Stimulated activated CD4-positive, alpha-beta T cell treated with anti-CD3 and anti-CD28 coated beads, Interleukin-12 subunit alpha, Interleukin-12 subunit beta, amount 100 ng/mL, for 24 hours (primary cell): Measurements from ENCODE around the gene CDKN1A.

Source experiments
- DNase-seq, 2 experiments: peaks; one replicate each; pipeline ENCODE4 v3.0.0-alpha.2; 2020; ENCODE audit warnings: low read depth in 2 of 2

Gene CDKN1A

DNA sequence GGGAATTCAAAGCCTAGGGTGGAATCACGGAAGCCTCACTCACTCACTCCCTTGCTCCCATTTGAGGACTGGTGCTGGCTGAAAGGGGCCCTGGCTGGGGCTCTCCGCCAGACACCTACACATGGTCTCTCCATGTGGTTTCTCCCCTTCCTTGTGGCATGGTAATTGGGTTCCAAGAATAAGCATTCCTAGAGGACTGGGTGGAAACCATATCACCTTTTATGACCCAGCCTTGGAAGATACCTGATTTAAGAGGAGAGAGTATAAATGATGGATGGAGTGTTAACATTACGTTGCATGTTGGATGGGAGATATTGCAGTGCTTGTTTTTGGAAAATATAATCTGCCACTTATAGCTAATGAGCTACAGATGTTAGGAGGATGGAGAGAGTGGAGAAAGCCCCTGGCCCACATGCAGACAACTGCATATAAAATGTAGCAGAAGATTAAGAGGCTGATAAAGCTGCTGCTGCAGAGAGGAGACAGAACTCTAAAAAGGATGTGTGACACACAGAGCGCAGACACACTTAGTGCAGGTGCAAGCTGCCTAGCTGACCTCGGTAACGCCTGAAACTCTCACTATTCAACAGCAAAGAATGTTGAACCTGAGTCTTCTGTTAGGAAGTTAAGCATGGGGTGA is 23.3 kb upstream of the CDKN1A start:
- DNase-seq = no peak

DNA sequence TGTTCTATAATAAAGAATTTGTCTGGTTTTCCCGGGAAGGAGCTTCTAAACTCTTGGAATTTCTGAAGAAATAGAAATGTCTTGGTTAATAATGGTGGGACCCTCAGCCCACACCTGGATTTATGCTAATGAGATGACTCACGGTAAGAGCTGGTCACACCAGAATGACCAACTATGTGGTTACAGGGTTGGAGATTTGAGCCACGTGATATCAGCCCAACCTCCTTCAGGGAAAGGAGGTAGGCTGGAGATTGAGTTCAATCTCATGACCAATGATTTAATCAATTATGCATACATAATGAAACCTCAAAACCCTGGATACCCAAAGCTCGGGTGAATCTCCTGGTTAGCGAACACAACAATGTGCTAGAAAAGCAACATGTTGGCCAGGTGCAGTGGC is 22.1 kb upstream of the CDKN1A start:
- DNase-seq = no peak

DNA sequence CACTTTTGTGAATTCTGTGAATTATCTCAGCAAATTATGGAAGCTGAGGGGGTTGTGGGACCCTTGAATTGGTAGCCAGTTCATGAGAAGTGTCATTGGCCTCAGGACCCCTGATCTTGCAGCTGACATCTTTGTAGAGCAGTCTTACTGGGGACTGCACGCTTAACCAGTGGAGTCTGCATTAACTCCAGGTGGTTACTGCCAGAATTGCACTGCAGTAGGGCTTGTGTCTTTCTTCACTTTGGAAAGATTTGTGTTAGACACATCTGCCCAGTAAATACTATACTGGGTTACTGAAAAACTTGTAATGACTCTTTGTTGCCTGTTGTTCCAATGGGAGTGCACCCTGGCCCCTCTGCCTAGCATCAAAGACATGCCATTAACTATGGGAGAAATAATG is 21.2 kb upstream of the CDKN1A start:
- no peak for DNase-seq

DNA sequence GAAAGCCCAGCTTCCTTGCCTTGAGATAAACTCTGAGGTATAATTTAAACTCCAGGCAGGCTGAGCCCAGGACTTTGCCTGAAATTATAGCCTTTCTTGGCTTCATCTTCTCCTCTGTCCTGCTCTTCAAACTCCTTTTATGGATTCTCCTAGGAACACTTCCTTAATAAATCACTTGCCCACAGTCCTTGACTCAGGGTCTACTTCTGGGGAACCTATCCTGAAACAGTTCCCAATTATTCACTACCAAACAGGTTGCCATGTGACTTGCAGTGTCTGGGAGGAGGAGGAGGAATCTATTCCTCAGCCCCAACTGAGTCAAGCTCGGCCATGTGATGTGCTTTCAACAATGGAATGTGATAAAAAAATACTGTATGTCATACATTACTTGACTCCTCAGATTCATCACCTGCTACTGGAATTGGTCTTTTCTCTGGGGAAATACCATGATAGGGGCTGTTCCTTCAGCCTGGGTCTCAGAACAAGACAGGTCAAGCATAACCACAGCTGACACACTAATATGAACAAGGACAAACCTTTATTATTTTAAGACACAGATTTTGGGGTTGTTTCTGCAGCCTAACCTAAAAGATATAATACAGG is 20.5 kb upstream of the CDKN1A start:
- DNase-seq = no peak

DNA sequence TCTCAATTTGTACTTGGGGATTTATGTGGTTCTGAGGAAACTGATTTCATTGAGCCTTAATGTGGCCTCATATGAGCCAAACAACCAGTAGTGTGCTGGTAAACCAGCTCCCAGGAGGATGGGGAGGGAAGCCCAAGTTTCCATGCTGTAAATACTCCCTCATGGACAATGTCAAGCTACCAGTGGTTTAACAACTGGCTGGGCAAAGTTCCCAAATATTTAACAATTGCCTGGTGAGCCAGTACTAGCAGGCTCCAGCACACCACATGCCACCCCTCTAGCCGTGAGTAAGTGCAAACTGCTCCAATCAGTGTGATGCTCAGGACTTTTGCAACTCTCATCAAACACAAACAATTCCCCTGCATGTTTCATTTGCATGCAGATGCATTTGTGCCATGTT is 19.2 kb upstream of the CDKN1A start:
- no peak for DNase-seq

DNA sequence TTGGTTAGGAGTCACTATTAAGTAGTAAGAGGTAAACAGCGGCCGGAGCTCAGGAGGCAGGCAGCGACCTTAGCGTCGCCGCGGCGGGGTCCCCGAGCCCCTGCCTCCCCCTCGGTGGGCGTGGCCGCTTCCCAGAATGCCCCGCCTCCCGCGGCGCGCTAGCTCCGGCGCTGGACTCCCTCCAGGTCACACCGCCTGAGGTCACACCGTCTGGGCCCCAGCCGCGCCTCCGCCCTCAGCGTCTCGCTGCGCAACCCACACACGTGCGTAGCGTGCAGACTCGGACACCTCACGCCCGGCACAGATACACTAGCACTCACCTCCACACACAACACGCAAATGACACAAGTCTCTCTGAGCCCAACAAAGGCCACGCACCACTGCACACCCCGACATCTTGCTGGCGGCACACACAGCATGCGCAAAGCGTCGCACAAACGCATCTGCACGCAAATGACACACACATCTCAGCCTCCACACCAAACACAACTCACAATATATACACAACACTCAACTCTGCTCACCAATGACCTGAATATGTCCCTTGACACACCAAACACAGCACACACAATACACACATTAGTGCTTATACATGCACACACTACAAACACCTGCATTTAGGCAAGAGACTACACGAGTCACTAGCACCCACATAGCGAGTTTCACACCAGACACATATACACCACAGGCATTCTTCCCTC is 17.6 kb upstream of the CDKN1A start:
- DNase-seq = no peak

DNA sequence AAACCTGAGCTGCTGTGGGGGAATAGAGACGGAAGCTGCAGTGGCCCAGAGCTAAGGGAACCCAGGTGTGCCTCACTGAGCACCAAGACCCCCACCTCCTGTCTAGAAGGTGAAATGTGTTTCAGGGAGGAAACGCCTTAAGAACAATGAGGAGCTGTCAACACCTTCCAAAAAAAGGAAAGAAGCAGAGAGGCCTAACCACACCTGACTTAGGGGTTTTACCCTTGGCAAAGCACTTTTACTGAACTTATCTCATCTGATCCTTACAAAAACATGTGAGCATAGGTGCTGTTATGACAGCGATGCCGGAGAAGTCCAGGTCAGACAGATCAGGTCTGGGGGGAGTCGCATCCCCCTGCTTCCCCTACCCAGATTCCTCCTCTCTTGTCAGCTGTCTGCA is 16.1 kb upstream of the CDKN1A start:
- DNase-seq = no peak

DNA sequence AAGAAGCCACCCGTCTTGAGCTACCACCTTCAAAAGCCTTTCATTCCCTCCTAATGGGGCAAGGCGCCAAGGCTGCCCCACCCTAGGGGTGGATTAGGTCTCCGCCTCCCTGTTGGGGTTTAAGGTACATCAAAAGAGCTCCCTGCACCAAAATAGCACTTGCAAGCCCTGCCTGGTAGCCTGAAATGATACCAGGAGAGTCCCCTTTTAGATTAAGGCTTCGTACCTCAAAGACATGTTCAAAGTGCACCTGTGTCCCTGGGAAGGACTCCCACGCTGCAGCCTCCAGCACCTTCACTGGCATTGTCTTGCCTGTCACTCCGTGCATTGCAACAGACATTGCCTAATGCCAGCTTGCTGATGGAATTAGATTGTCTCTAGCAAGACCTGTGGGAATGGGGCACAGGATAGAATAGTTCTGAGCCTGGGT is 15.7 kb upstream of the CDKN1A start:
- DNase-seq = no peak

DNA sequence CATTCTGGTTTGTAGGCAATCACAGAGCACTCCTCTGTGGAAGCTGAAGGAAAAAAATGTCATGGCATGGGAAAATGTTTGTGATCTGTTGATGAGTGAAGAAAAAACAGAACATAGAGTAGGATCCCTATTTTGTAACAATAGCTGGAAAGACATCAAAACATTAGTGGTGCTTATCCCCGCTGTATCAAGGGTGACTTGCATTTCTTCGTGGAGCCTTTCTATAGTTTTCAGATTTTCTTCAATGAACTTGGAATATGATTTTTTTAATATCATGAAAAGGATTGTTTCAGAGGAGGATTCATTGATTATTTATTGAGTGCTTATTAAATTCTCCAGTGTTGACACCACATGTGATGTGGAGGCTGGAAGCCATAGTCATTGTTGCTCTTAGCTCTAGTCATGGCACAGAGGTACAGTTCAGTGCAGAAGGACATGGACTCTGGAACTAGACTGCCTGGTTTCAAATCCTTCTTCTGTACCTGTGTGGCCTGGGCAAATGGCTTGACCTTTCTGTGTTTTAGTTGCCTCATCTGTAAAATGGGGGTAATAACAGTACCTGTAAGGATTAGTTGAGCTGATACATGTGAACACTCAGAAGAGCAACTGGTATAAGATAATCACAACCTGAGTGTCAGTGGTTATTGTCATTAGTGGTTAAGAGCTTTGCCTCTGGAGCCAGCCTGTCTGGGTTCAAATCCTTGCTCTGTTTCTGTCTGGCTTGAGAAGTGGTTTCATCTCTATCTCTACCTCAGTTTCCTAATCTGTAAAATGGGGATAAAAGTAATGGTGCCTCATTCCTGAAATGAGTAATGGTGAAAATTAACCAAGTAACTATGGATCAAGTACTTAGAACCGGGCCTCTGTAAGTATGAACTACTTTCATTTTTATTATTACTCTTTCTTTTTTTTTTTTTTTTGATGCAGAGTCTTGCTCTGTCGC is 14.7 kb upstream of the CDKN1A start:
- DNase-seq = no peak

DNA sequence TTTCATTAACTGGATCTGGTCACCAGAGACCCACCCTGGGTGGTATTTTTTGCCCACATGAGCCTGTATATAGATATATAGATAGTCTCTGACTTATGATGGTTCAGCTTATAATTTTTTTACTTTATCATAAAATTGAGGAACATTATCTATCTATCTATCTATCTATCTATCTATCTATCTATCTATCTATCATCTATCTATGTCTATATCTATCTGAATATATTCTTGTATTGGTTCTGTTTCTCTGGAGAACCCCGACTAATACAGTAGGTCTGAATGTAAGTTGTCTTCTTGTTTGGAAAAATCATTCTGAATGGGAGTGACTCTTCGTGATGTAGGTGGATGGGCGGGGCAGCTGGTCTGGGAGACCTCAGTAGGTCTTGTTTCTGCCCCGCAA is 13.3 kb upstream of the CDKN1A start:
- DNase-seq = no peak

DNA sequence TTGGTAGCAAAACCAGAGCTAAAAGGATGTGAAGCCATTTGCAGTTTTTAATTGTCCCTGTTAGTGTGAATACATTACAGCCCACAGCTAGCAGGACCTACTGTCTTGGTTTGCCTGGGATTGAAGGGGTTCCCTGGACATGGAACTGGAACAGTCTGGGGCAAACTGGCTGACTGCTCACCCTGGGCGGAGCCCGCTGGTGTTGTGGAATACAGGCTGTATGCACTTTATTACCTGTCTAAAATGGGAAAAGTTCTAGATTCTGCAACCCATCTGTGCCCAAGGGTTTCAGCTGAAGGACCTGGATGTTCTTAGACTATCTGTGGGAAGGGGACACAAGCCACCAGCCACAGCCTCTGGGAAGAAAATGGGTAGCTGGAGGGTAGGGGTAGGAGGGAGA is 12.2 kb upstream of the CDKN1A start:
- no peak for DNase-seq

DNA sequence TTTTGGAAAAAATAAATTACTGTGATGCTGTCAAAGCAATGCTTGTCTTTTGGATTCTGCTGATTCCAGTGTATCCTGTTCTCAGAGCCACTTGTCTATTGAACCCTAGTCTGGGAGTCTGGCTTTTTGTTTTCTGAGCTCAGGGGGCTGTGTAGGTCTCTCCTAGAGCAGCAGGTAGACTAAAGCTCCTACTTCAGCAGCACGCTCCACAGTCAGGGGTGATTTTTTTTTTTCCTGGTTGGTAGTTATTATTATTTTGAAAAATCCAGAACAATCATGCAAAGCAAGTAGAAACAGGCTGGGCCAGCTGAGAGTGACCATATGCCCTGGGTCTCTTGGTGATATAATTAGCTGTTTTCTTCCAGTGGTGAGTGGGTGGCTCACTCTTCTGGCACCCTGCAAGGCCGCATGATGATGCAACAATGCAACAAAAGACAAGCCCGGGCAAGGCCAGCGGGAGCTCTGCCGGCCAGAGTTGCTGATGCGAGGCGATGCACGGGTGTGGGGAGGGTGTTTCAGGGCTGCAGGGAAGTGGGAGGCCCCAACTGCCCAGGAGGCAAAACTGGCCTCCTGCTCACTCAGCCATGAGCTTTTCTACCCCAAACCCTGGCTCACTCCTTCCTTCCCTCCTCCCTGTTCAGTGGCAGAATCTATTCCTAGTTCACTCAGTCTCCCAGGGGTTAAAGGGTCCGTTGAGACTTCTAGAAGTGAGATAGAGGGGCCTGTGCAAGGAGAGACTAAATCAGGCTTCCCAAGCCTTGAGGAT is 11.5 kb upstream of the CDKN1A start:
- DNase-seq = no peak

DNA sequence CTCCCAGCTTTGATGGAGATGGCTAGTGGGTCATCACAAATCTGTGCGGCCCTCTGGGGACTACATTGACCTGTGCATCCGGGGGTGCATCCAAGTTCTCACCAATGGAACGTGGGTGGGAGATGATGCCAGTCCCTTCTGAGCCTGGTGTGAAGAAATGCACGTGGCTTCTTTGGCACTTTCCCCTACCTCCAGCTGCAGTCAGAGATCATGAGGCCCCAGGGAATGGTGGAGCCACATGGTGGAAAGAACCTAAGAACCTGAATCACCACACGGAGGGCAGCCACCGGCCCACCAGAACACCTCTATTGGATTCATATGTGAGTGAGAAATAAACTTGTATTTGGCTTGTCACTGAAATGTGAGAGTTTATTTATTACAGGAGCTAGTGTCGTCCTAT is 9.9 kb upstream of the CDKN1A start:
- DNase-seq = no peak

DNA sequence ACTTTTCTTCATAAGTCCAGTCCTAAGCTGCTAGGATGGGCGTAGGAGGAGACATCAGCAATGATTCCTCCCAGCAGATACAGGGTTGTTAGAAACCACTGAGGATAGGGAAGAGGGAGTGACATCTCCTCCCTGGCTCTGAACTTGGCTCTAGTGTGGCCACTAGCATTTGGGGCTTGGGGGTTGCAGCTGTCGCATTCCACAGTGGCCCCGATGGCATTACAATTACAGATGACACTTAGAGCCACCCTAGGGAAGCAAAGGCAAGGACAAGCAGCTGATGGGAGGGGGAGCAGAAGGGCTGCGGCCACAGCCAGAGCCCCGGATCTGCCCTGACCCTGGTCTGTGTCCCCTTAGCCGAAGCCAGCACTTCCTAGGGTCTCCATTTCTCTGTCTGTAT is 9.5 kb upstream of the CDKN1A start:
- DNase-seq = no peak

DNA sequence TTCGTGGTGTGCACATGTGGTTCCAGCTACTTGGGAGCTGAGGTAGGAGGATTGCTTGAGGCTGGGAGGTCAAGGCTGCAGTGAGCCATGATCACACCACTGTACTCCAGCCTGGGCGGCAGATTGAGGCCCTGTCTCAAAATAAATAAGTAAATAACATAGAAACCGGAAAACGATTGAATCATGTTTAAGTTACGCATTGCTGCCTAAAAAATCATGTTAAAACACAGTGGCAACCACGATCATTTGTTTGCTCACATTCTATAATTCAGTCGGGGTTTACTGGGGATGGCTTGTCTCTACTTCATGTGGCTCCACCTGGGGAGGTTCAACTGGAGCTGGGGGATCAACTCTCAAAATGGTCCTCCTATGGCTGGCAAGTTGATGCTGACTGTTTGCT is 8.2 kb upstream of the CDKN1A start:
- no peak for DNase-seq

DNA sequence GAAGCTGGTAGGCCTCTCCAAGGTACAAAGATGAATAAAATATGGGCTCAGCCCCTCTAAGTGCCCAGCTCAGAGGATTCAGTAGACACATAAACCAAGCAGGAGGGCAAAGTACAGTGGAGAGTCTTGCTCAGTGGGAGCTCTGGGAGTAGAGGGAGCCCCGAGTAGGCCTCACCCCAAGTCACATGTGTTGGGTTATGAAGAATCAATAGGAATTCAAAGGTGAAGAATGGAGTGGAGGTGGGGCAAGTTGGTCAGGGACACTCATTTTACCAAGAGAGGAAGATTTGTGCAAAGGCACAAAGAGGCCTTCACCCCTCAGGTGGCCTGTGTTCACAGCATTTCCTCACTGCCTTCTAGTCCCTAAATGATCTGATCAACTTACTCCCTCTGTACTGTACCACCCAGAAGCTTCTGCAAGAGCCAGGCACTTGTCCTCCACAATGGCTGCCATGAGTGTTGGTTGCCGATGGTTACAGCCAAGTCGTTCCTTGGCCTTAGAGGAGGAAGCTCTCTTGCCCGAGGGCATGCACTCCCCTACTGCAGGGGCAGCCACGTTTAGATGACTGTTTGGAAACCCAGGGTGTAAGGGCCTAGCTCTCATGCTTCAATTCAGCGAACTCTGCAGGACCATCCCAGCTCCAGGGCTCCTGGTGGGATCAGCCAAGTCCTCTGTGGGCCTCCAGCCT is 6.7 kb upstream of the CDKN1A start:
- no peak for DNase-seq

DNA sequence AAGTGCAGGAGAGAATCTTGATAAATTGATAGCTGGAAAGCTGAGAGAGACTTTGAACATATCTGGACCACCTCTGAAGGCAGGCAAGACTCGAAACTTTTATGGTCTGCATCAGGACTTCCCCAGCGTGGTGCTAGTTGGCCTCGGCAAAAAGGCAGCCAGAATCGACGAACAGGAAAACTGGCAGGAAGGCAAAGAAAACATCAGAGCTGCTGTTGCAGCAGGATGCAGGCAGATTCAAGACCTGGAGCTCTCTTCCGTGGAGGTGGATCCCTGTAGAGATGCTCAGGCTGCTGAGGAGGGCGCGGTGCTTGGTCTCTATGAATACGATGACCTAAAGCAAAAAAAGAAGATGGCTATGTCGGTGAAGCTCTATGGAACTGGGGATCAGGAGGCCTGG is 4.6 kb upstream of the CDKN1A start:
- no peak for DNase-seq

DNA sequence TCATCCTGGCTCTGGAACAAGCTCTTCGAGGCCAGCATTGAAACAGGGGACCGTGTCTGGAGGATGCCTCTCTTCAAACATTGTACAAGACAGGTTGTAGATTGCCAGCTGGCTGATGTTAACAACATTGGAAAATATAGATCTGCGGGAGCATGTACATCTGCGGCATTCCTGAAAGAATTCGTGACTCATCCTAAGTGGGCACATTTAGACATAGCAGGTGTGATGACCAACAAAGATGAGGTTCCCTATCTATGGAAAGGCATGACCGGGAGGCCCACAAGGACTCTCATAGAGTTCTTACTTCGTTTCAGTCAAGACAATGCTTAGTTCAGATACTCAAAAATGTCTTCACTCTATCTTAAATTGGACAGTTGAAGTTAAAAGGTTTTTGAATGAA is 3.6 kb upstream of the CDKN1A start:
- DNase-seq = no peak

DNA sequence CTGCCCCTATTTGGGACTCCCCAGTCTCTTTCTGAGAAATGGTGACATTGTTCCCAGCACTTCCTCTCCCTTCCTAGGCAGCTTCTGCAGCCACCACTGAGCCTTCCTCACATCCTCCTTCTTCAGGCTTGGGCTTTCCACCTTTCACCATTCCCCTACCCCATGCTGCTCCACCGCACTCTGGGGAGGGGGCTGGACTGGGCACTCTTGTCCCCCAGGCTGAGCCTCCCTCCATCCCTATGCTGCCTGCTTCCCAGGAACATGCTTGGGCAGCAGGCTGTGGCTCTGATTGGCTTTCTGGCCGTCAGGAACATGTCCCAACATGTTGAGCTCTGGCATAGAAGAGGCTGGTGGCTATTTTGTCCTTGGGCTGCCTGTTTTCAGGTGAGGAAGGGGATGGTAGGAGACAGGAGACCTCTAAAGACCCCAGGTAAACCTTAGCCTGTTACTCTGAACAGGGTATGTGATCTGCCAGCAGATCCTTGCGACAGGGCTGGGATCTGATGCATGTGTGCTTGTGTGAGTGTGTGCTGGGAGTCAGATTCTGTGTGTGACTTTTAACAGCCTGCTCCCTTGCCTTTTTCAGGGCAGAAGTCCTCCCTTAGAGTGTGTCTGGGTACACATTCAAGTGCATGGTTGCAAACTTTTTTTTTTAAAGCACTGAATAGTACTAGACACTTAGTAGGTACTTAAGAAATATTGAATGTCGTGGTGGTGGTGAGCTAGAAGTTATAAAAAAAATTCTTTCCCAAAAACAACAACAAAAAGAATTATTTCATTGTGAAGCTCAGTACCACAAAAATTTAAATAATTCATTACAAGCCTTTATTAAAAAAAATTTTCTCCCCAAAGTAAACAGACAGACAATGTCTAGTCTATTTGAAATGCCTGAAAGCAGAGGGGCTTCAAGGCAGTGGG is 2.1 kb upstream of the CDKN1A start:
- no peak for DNase-seq
